SH-SY5Y (cell line): ENCODE measurements around the gene GAK.

ENCODE experiments used
- GATA2 ChIP-seq: IDR thresholded peaks from 2 replicates; pipeline ENCODE4 v1.6.1; 2011; ENCODE audit warnings: mild to moderate bottlenecking, low read depth, low read length
- GATA3 ChIP-seq: IDR thresholded peaks from 2 replicates; pipeline ENCODE4 v1.6.1; 2011; ENCODE audit warnings: low read depth, mild to moderate bottlenecking, low read length, moderate library complexity

The GAK gene

GRCh38 chr4:911221-911751, 20.8 kb downstream of the GAK start:
- TF ChIP-seq GATA2 (no peak), GATA3 (no peak)

- TF ChIP-seq GATA2, result no peak
- TF ChIP-seq GATA3, result no peak
Measured at GRCh38 chr4:910366-911091, 21.6 kb downstream of the GAK start.

- TF ChIP-seq GATA3 (no peak), GATA2 (no peak)
Measured at GRCh38 chr4:909821-910220, 22.3 kb downstream of the GAK start.

GRCh38 chr4:909131-909571, 23.0 kb downstream of the GAK start:
- TF ChIP-seq GATA2, result no peak
- no peak for TF ChIP-seq GATA3

GRCh38 chr4:907691-908425, 24.3 kb downstream of the GAK start:
- TF ChIP-seq GATA3, result no peak
- TF ChIP-seq GATA2, result no peak

- TF ChIP-seq GATA3 (no peak), GATA2 (no peak)
Measured at GRCh38 chr4:907103-907400, 25.1 kb downstream of the GAK start.

GRCh38 chr4:906339-907102, 25.6 kb downstream of the GAK start:
- TF ChIP-seq GATA3 (no peak), GATA2 (no peak)

GRCh38 chr4:905485-906338, 26.4 kb downstream of the GAK start:
- TF ChIP-seq GATA2, result no peak
- TF ChIP-seq GATA3, result no peak

- TF ChIP-seq GATA3 (no peak), GATA2 (no peak)
Measured at GRCh38 chr4:903066-904046, 28.8 kb downstream of the GAK start.

- no peak for TF ChIP-seq GATA2
- TF ChIP-seq GATA3, result no peak
Measured at GRCh38 chr4:901192-901910, 30.8 kb downstream of the GAK start.

GRCh38 chr4:900721-901120, 31.4 kb downstream of the GAK start:
- no peak for TF ChIP-seq GATA2
- no peak for TF ChIP-seq GATA3

- no peak for TF ChIP-seq GATA3
- TF ChIP-seq GATA2, result no peak
Measured at GRCh38 chr4:900073-900472, 32.0 kb downstream of the GAK start.
